ENCODE measurements around the gene SERTAD2. TPM values are rescaled to one million over a fixed set of nuclear protein-coding genes. Genes with fewer than 3 reads are reported as not detected.
A peak's percentile ranks its signal among the peaks of the same experiment; 100 is the strongest.

The SERTAD2 gene
- total RNA-seq, 1 experiment from 2014 or later = 20.1 TPM

GRCh38 chr2:64650722-64651338 lies 2.9 kb downstream of the SERTAD2 start:
- peak; percentile 11 for DNase-seq (ENCODE audit: extremely low read depth, low read depth)

GRCh38 chr2:64650296-64650695 lies 3.4 kb downstream of the SERTAD2 start:
- no peak for DNase-seq (ENCODE audit: extremely low read depth, low read depth)

DNA sequence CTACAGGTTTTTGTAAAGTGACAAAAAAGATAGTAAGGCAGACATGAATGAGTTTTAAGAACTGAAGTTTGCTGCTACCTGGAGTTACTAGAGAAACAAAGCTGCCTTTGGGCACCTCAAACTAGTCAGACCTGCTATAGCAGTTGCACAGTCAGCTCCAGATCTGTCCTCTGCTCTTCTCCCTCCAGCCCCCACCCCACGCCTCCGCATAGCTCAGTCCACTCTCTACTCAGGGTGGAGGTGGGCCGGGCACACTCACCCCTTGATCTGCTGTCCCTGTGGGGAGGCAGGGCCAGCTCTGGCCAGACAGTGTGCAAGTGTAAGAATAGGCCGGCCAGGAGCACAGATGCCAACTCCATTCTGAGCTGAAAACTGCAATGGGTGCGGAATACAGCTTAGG lies 4.1 kb downstream of the SERTAD2 start:
- no peak for DNase-seq (ENCODE audit: extremely low read depth, low read depth)

GRCh38 chr2:64649013-64649484 lies 4.7 kb downstream of the SERTAD2 start:
- no peak for DNase-seq (ENCODE audit: extremely low read depth, low read depth)

GRCh38 chr2:64646007-64646880 lies 7.5 kb downstream of the SERTAD2 start:
- DNase-seq (ENCODE audit: extremely low read depth, low read depth) = peak; percentile 80

DNA sequence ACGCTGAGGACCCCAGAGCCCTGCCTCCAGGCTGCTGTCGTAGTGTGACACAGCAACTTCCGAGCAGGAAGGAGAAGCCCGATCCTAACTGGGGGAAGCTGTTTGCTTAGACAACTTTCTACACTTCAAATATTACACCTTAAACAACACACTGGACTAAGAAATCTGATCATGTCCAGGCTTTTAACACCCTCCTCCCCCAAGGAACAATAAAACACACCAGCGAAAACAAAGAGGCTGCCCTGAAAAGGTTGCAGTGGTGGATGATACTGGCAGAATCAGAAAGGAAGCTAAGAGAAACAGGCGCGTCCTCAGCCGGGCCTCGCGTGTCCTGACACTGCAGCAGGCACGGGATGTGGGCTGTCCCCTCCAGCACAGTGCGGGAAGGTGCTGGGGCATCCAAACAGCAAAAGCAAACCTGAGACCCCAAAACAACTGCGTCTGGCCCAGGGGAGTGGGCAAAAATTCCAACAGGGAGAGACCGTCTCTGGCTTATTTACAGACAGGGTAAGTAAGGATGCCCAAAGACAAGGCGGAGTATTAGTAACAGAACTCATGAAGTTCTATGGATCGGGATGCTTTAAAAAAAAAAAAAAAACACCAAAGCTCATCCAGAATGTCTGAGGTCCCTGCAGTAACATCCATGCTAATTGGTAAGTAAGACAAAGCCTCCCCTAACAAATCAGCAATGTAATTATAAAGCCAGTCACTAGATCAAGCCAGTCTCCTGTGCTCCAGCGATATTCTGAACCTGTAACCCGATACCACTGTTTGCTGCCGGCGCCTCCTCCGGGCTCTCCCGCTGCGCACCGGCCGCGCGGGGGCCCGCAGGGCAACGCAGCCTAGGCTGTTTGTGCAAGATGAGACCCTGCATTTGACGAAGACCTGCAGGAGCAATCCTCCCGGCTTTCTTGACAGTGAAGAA lies 9.0 kb downstream of the SERTAD2 start:
- peak; percentile 89 for DNase-seq (ENCODE audit: extremely low read depth, low read depth)

DNA sequence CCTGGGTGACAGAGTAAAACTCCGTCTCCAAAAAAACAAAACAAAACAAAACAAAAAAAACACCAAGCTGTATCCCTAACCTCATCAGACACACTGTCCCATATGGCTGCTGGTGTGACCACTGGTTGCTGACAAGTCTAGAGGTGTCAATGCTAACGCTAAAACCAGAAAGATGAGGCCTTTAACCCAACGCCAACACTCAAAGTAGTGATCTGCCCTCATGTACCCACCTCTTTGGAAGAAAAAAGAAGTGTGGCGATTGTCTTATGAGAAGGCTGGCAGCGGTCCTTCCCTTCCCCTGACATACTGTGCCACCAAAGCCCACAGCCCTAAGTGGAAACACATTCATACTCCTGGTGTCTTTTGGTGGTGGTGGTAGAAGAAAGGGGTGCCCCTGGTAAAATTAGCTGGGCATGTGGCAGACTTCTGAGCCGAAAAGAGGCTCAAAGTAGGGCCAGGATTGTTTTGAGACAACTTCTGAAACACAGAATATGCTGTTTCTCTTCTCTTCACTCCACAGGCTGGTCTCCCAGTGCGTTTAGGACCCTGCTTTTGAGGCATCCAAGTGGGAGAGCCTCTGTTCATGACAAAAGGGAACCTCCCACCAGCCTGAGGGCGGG lies 9.8 kb downstream of the SERTAD2 start:
- DNase-seq (ENCODE audit: extremely low read depth, low read depth) = peak; percentile 6

- no peak for DNase-seq (ENCODE audit: extremely low read depth, low read depth)
Measured at GRCh38 chr2:64641599-64641998, 12.1 kb downstream of the SERTAD2 start.

DNA sequence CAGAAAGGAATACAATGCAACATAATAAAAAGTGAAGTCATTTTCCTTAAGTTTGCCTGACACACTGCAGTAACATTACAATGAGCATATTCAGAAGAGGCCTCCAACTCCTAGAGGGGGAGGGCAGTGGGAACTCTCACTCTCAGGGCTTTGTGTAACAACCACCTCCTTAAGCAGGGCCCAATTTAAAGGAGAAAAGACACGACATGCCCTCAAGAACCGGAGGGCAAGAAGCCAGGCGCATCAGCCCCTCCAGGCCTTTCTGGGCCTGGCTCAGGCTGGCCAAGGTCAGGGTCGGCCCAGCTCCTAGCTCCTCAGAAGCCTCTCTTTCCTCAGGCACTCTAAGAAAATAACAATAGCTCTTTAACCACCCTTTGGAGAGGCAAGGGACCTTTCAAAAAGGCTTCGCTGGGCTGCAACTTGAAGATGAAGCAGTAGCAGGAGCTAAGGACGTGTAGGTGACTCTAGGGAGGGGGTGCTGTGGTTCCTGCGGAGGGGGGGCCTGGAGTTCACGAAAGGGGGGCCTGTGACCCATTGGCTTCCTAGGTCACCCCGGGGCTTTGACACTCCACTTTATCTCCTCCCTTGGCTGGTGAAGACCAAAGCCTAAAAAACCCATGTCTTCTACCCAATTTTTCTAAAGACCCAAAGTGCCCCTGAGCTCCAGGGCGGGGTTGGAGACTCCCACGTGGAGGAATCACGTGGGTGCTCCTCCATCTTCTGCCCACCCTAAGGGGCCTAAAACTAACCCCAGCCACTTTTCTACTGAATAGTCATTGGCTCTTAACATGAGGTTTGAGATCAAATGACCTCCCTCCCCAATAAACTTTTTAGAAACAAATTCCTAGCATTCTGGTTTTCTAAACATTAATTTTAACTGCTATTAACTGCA lies 13.3 kb downstream of the SERTAD2 start:
- DNase-seq (ENCODE audit: extremely low read depth, low read depth) = no peak

GRCh38 chr2:64639691-64640090 lies 14.0 kb downstream of the SERTAD2 start:
- no peak for DNase-seq (ENCODE audit: extremely low read depth, low read depth)

- no peak for DNase-seq (ENCODE audit: extremely low read depth, low read depth)
Measured at GRCh38 chr2:64638502-64639120, 15.1 kb downstream of the SERTAD2 start.

DNA sequence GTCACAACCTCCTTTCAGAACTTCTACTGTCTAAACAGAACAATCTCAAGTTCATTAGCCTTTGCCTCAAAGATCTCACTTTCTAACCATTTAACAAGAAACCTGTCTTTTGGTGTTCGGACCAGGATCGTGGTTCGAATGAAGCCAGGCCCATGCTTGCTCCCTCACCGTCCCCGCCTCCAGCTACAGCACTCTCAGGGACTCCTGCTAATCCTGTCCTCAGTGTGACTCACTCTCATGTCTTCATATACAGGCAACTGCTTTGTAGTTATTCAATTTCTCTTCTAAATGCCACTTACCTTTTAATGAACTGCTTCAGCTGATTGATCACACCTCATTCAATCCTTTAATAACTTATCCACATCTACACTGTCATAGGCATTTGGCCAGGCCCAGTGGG lies 15.8 kb downstream of the SERTAD2 start:
- no peak for DNase-seq (ENCODE audit: extremely low read depth, low read depth)

GRCh38 chr2:64637000-64637635 lies 16.6 kb downstream of the SERTAD2 start:
- DNase-seq (ENCODE audit: extremely low read depth, low read depth) = no peak

DNA sequence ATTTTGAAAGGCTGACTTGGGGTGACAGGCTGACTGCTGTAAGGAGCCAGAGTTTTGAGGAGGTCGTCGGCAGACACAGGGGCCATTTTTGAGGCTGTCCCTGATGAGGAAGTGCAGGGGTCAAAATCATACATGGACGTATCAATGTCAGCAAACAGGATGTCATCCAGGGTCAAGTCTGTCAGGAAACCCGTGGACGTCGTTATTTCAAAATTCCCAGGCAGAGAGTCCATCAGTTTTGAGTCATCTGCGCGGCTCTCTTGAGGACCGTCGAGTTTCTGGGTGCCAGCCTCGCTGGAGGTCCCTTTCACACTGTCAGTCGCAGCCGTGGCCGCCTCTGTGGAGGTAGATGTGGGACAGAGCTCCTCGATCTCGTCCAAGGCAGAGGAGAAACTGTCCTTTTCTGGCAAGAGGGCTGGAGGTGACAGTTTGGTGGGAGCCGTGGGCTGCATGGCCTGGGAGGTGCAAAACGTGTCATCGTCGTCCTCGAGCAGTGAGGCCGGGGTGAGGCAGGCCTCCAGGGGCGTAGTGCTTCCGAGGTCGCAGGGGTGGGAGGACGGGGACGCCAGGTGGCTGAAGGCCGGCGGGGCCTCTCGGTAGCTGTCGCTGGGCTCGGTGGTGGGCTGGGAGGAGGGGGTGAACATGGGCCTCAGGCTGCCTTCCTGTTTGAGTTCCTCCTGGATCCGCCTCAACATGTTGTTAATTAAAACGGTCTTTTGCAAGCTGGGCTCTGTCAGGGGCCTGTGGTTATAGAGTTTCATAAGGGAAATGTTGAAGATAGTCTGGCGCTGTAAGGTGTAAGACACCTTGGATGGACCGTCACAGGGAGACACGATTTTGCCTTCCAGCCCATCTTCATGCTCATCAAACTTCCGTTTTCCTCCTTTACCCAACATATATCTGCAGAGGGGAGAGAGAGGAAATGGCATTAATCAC lies 17.5 kb downstream of the SERTAD2 start:
- DNase-seq (ENCODE audit: extremely low read depth, low read depth) = no peak

DNA sequence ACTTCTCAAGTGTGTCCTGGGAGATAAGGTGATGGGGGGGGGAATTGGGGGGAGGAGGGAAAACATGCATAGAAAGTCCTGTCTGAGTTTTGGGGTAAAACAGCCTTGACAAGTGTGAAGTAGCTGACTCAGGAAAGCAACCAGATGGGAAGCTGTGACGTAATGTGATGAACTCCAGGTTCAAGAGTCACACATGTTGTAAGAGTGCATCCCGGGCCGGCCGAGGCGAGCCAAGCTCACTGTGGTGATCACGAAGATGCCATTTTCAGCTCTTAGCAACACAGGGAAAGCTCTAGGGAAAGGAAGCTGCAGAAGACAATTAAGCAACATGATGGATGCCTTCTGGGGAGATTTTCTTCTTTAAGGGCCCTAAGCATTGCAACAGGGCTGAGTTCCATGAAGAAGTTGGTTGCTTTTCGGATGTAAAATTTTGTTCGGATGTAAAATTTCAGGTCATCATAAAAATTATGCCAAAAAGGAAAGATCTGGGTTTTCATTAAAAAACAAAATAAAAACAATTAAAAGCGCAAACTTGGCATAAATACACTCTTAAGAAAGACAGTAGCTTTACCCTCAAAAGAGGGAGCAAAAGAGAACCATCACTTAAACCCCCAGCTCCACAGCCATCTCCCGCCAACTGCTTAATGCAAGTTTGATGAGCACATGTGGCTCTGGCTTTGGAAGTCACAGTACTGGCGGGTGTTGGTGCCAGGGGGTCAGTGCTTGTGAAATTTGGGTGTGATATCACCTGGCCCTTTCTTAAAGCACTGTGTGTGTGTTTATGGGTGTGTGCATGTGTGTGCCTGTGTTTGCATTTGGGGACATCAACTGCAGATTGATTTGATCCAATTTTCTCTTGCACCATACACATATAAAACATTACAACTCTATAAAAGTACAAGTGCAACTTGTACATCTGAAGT lies 19.1 kb downstream of the SERTAD2 start:
- no peak for DNase-seq (ENCODE audit: extremely low read depth, low read depth)

Measured in NCI-H460 (cell line).